Heart left ventricle (tissue), 13 donors: ENCODE data around the gene UBASH3A.

Experiments
- CTCF ChIP-seq, 12 donors: fragments of 200-600 bp; sonication (generic) in 4 of 12; IDR thresholded peaks; one replicate each; pipeline versions ENCODE4 v1.5.0 to v1.8.0; 2018 to 2022; ENCODE audit warnings: antibody characterized with exemption in 12 of 12, mild to moderate bottlenecking in 5 of 12
- POLR2A ChIP-seq, 2 donors: fragments of 450-650 bp; IDR thresholded peaks; one replicate each; pipeline ENCODE4 v1.6.1; 2017; ENCODE audit warnings: antibody characterized with exemption in 2 of 2, mild to moderate bottlenecking in 2 of 2, moderate library complexity in 2 of 2
- donor health status: ischemic (EF 13 %, LVEDD 7.1; RV severe dilation, severe dysfunction).
- donor health status: DM: no; HTN: yes; CAD: no.
- donor health status: DM: no; HTN: no; CAD: no.
- donor health status: ischemic (EF 25% LVEDD 6.9; RV normal size, moderate dysfunction).
- donor health status: ischemic (EF 25% LVEDD 5.7; RV mildly dilated, moderate dysfunction).
- donor health status: ischemic (EF 35%, LVEDD 5.7; RV mildly dilated, moderate dysfunction).
- donor health status: nonischemic (EF 11% LVEDD 7.7; RV severe dilation, severe dysfunction).
- donor health status: DM: yes; HTN: yes; CAD: no.
- donor health status: PGD.
- donor health status: ischemic (EF 29% LVEDD 5.4; RV normal size, mild dysfunction).
- donor health status: nonischemic (EF 23%, LVEDD 6.1; RV moderate dilation, normal function).

GRCh38 chr21:42443876-42444744 lies 40.4 kb downstream of the UBASH3A start:
- TF ChIP-seq CTCF (IDR thresholded peaks at IDR 0.05) (no peak), POLR2A (IDR thresholded peaks at IDR 0.05) (no peak)
